ENCODE results near the gene SH3GL1.

- no peak for TF ChIP-seq NUFIP1 (IDR thresholded peaks at IDR 0.05; ENCODE audit: partially characterized antibody)
- TF ChIP-seq MYC (IDR thresholded peaks at IDR 0.05; ENCODE audit: low read depth, low read length) = no peak
- TF ChIP-seq MYC (CRISPR knock-in tag; IDR thresholded peaks at IDR 0.05; ENCODE audit: borderline replicate concordance, low read depth) = no peak
- TF ChIP-seq EGR1 (conservative IDR thresholded peaks at IDR 0.05) = no peak
- TF ChIP-seq POLR2A (conservative IDR thresholded peaks at IDR 0.05) = no peak
- no peak for TF ChIP-seq CTCF (IDR thresholded peaks at IDR 0.05 in 2 of 3, conservative IDR thresholded peaks at IDR 0.05 in 1 of 3; ENCODE audit: insufficient read depth in 2 of 3, low read depth in 1 of 3, low read length in 3 of 3)
Observed at GRCh38 chr19:4371247-4372164, 28.8 kb downstream of the SH3GL1 start.

Measured in K562 (cell line).